Measurements from ENCODE around the gene EXD2.

DNA sequence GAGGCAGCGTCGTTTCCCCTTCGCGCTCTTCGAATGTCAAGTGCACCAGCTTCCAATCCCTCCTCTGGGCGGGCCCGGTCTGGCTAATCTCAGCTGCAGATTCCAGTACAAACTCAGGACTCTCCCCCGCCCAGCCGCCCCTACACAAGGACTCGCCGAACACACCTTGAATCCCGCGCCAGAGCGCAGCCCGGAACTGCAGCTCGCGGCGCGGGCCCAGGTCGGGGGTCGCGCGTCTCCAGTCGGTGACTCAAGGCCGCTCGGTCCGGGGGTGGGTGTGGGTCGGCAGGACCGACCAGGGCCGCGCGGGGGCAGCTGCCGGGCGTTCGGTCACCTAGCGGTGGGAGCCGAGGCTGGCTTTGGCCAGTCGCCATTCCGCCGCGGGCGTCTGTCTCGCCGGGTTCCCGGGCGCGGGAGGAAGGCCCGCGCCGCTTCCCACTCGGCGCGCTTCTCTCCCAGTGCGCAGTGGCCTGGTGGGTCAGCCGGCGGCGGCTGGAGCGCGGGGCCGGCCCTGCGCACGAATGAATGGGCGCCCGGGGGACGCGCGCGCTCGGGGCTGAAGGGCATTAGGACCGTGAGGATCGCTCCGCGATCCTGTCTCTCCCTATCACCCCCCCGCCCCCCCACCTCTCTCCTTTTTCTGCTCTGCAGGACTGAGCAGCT lies 68.4 kb downstream of the EXD2 start, which contains the start of gene GALNT16:
- no peak for TF ChIP-seq SPI1 (IDR thresholded peaks at IDR 0.05; ENCODE audit: low read depth, low read length)
- no peak for TF ChIP-seq POLR2A (IDR thresholded peaks at IDR 0.05; ENCODE audit: low read depth, low read length)
- no peak for TF ChIP-seq POLR2AphosphoS5 (IDR thresholded peaks at IDR 0.05; ENCODE audit: low read depth, low read length)
- no peak for TF ChIP-seq PAX5 (IDR thresholded peaks at IDR 0.05; ENCODE audit: insufficient read depth, low read length, severe bottlenecking)
